ENCODE results near the gene ZNF787. TPM values are rescaled to one million over a fixed set of nuclear protein-coding genes. Genes with fewer than 3 reads are reported as not detected.

The ZNF787 gene
- total and polyA plus RNA-seq, 2 of the 8 experiments (the other 6 are each of a cell fraction or from before 2014, with no cell fraction given), result 19.7 to 56.0 TPM

GRCh38 chr19:56142087-56142787, 21.1 kb upstream of the ZNF787 start (continued):
- no peak for TF ChIP-seq CHD7 (IDR thresholded peaks at IDR 0.05; ENCODE audit: insufficient replicate concordance, low read length)
- no peak for TF ChIP-seq YY1 (IDR thresholded peaks at IDR 0.05; ENCODE audit: low read depth, low read length)
- TF ChIP-seq MAFK (IDR thresholded peaks at IDR 0.05; ENCODE audit: low read depth, low read length), result no peak
- TF ChIP-seq POLR2AphosphoS5 (IDR thresholded peaks at IDR 0.05; ENCODE audit: low read depth, low read length), result no peak
- TF ChIP-seq BACH1 (IDR thresholded peaks at IDR 0.05; ENCODE audit: low read length), result no peak
- no peak for TF ChIP-seq TEAD4 (IDR thresholded peaks at IDR 0.05; ENCODE audit: low read depth, low read length)
- no peak for TF ChIP-seq KDM1A (IDR thresholded peaks at IDR 0.05; ENCODE audit: borderline replicate concordance, low read length)
- no peak for TF ChIP-seq TAF1 (IDR thresholded peaks at IDR 0.05; ENCODE audit: low read depth, low read length)
- no peak for TF ChIP-seq E2F6 (IDR thresholded peaks at IDR 0.05)

All from H1 (cell line).